Fibroblast of the aortic adventitia (primary cell): ENCODE results near the gene TBCK. TPM values are rescaled to one million over a fixed set of nuclear protein-coding genes. Genes with fewer than 3 reads are reported as not detected.

ENCODE experiments used
- DNase-seq: peaks from one replicate; pipeline ENCODE4 v3.0.0-alpha.2; 2010; ENCODE audit warnings: low read depth
- H3K4me3 ChIP-seq: 2 replicates; pipeline ENCODE4 v1.5.1; 2011; ENCODE audit warnings: low read depth, mild to moderate bottlenecking, control low read depth, low read length, moderate library complexity
- total RNA-seq: library from RNA; depleted of rRNA; stranded (reverse); fragments of >200 nt; gene quantifications from 2 replicates; pipeline ENCODE4 v1.2.3, GENCODE V29; 2012; ENCODE audit warnings: low replicate concordance
- TF ChIP-seq, protein P1 (sequence below): IDR thresholded peaks from 2 replicates; pipeline ENCODE4 v1.5.1; 2011; ENCODE audit warnings: mild to moderate bottlenecking, low read length, control low read depth, inconsistent platforms; ENCODE audit not compliant: insufficient read depth

Gene TBCK
- total RNA-seq, 1 donor = 59.7 TPM

DNA sequence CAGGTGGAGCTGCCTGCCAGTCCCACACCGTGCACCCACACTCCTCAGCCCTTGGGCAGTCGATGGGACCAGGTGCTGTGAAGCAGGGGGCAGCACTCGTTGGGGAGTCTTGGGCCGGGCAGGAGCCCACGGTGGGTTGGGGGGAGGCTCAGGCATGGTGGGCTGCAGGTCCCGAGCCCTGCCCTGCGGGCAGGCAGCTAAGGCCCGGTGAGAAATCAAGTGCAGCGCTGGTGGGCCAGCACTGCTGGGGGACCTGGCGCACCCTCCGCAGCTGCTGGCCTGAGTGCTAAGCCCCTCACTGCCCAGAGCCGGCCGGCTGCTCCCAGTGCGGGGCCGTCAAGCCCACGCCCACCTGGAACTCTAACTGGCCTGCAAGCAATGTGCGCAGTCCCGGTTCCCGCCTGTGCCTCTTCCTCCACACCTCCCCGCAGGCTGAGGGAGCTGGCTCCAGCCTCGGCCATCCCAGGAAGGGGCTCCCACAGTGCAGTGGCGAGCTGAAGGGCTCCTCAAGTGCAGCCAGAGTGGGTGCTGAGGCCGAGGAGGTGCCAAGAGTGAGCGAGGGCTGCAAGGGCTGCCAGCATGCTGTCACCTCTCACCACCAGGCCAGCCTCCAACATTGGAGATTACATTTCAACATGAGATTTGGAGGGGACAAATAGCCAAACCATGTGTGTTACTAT is 223.5 kb downstream of the TBCK start:
- no peak overlapping the region for H3K4me3 ChIP-seq
- TF ChIP-seq, protein P1, sequence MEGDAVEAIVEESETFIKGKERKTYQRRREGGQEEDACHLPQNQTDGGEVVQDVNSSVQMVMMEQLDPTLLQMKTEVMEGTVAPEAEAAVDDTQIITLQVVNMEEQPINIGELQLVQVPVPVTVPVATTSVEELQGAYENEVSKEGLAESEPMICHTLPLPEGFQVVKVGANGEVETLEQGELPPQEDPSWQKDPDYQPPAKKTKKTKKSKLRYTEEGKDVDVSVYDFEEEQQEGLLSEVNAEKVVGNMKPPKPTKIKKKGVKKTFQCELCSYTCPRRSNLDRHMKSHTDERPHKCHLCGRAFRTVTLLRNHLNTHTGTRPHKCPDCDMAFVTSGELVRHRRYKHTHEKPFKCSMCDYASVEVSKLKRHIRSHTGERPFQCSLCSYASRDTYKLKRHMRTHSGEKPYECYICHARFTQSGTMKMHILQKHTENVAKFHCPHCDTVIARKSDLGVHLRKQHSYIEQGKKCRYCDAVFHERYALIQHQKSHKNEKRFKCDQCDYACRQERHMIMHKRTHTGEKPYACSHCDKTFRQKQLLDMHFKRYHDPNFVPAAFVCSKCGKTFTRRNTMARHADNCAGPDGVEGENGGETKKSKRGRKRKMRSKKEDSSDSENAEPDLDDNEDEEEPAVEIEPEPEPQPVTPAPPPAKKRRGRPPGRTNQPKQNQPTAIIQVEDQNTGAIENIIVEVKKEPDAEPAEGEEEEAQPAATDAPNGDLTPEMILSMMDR = no peak
- DNase-seq = no peak

DNA sequence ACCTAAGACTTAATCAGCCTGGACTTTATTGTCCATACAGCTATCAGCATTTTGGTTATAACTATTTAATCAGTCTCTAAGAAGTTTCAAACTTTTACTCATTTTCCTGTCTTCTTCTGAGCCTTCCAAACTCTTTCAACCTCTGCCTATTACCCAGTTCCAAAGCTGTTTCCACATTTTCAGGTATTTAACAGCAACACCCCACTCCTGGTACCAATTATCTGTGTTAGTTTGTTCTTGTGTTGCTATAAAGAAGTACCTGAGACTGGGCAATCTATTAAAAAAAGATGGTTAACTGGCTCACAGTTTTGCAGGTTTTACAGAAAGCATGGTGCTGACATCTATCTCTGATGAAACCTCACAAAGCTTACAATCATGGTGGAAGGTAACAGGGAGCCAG is 225.2 kb downstream of the TBCK start:
- H3K4me3 ChIP-seq = no peak overlapping the region
- TF ChIP-seq, protein P1 = no peak
- no peak for DNase-seq

DNA sequence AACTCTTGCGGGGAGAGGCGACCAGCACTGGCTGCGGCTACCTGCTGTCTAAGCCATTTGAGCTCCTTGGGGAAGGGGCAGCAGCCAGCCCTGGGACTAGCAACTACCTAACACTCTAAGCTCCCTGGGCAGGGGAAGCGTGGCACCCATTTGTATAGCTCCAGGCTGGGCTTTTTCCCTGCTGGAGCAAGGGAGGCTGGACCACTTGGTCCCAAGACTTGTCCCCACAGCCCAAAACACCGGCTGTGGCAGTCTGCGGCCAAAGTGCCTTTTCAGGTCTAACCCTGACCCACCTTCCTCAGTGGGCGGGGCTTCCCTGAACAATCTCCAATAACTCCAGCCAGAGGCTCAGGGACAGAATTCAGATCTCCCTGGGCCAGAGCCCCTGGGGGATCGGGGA is 232.9 kb downstream of the TBCK start:
- H3K4me3 ChIP-seq = no peak overlapping the region
- DNase-seq = no peak

DNA sequence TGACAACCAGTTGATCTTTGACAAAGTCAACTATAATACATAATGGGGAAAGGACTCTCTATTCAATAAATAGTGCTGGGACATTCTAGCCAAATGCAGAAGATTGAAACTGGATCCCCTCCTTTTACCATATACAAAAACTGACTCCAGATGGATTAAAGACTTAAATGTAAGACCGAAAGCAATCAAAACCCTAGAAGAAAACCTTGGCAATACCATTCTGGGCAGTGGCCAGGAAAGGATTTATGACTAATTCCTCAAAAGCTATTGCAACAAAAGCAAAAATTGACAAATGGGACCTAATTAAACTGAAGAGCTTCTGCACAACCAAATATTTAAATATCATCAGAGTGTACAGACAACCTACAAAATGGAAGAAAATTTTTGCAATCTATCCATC is 235.6 kb downstream of the TBCK start:
- DNase-seq = peak; percentile 21
- TF ChIP-seq, protein P1 = no peak
- H3K4me3 ChIP-seq = no peak overlapping the region

More for the DNA sequence above, 232.9 kb downstream of the TBCK start:
- TF ChIP-seq, protein P1 = no peak

DNA sequence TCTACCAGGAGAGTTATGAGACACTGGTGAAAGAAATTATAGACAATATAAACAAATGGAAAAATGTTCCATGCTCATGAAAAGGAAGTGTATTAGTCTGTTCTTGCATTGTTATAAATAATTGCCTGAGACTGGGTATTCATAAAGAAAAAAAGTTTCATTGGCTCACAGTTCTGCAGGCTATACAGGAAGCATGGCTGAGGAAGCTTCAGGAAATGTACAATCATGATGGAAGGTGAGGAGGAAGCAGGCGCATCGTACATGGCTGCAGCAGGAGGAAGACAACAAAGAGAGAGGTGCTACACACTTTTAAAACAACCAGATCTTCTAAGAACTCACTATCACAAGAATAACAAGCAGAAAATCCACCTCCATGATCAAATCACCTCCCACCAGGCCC is 236.4 kb downstream of the TBCK start:
- TF ChIP-seq, protein P1 = no peak
- H3K4me3 ChIP-seq = no peak overlapping the region
- DNase-seq = no peak

DNA sequence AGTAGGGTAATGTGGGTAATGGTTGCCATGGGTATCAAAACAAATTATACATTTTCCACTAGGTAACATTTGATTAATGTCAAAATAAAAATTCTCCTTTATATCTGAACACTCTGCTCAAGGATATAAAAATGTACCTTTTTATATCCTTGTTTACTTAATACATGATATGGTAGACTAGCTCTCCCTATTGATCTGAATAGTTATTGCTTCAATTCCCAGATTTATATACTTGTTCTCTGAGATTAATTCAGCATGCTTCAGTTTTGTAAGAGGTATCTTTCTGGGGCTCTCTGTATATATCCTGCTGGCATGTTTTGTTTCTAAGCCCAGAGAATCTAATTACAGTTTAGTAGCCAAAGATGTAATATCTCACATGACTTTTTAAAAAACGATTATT is 251.0 kb downstream of the TBCK start:
- TF ChIP-seq, protein P1 = no peak
- no peak overlapping the region for H3K4me3 ChIP-seq
- no peak for DNase-seq

DNA sequence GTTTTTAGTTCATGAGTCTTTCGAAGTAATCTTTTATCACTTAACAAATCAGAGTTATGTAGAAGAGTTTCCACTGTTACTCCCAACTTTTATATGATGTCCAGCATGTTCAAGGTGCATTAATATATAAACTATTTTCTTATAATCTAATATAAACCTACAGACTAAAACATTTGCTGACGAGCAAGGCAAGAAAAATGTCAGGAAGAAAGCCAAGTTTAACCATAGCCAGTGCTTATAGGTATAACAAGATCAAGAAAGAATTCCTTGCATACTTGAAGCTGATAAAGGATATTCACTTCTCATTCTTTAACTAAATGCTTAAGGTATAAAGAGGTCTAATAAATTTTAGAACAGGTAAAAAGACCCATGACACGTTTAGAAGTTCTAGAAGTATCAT is 253.0 kb downstream of the TBCK start:
- H3K4me3 ChIP-seq = no peak overlapping the region
- TF ChIP-seq, protein P1 = no peak
- DNase-seq = peak; percentile 62
